ENCODE data around the gene SUFU.
"Not testable (repeated sequence)": the region's sequence is repeated elsewhere in the genome, so short reads cannot be mapped to it uniquely, and the experiment has no call there.

The SUFU gene

DNA sequence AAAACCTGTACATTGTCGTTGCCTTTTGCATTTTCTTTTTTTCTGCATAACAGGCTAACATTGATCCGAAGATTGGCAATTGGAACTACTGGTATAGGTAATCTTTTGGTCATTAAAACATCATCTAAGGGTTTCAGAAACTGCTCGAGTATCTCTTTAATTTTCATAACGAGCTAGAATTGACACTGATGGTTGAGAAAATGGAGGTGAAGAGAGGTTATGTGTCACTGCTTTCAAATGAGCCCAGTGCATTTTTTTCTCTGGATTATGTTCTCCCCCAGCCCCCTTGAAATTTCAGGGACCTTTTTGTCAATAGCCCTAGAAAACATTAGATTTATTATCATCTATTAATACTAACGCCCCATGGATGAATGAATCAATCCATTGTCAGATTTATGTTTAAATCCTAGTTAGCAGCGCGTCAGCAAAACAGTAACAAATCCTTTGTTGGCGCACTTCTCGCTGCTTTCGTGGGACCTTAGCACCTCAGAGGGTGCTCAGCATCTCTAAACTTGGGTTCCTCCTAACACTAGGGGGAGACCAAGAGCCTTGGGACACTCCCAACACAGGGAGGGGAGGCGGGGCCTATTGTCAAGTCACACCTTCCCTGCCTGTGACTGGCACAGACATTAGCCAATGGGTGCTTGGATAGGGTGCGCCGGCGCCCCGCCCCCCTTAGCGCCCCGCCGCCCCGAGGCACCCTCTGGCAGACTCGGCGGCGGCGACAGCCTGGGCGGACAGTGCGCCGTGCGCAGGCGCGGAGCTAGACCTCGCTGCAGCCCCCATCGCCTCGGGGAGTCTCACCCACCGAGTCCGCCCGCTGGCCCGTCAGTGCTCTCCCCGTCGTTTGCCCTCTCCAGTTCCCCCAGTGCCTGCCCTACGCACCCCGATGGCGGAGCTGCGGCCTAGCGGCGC lies at the start of gene SUFU:
Gene SUFU (plus strand): TSS at position 709 of the 915 bp plus-strand sequence. CDS start 181 bp downstream, at position 890.
- peak; percentile 99 for DNase-seq (ENCODE audit: low spot score)

DNA sequence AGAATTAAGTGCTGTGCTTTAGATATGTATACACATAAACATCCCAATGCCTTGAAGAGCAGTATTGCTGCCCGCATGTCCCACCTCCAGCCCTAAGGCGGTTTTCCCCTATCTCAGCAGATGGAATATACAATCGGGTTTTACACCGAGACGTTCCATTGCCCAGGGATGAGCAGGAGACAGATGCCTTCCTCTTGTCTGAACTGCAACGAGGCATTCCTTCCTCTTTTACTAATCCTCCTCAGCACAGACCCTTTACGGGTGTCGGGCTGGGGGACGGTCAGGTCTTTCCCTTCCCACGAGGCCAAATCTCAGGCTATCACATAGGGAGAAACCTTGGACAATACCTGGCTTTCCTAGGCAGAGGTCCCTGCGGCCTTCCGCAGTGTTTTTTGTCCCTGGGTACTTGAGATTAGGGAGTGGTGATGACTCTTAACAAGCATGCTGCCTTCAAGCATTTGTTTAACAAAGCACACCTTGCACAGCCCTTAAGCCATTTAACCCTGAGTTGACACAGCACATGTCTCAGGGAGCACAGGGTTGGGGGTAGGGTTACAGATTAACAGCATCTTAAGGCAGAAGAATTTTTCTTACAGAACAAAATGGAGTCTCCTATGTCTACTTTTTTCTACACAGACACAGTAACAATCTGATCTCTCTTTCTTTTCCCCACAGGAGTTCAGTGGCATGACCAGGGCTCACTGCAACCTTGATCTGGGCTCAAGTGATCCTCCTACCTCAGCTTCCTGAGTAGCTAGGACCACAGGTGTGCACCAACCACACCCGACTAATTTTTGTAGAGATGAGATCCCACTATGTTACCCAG lies 48.9 kb upstream of the SUFU start:
- not testable (repeated sequence) for DNase-seq (ENCODE audit: low spot score)

- peak; percentile 62 for DNase-seq (ENCODE audit: low spot score)
These were observed 47.8 kb upstream of the SUFU start for GRCh38 chr10:102455893-102456471.

DNA sequence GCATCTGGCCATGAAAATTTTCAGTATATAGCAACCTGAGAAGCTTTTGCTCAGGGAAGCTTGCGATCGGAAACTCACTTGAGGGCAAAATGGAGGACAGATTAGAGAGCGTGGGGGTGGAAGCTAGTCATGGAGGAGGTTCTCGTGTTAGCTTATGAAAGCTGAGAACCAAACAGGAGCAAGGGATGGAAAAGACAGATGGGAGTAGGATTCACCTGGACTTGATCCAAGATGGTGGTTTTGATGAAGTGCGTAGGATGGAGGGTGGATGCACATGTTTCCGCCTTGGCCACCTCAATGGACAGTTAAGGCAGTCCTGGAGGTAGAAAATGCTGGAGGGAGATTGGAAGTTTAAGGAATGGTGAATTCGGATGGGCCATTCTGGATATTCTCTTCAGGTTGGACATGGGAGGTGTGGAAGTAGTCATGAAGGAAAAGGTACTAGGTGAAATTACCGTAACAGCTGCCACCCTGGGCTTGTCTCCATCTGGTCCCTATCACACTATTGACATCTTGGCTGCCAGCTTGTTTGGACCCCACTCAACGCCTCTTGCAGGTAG lies 46.1 kb upstream of the SUFU start:
- no peak for DNase-seq (ENCODE audit: low spot score)

- DNase-seq (ENCODE audit: low spot score): no peak
These were observed 45.1 kb upstream of the SUFU start for GRCh38 chr10:102458656-102459055.

- DNase-seq (ENCODE audit: low spot score): no peak
These were observed 43.0 kb upstream of the SUFU start for GRCh38 chr10:102460836-102461186.

DNA sequence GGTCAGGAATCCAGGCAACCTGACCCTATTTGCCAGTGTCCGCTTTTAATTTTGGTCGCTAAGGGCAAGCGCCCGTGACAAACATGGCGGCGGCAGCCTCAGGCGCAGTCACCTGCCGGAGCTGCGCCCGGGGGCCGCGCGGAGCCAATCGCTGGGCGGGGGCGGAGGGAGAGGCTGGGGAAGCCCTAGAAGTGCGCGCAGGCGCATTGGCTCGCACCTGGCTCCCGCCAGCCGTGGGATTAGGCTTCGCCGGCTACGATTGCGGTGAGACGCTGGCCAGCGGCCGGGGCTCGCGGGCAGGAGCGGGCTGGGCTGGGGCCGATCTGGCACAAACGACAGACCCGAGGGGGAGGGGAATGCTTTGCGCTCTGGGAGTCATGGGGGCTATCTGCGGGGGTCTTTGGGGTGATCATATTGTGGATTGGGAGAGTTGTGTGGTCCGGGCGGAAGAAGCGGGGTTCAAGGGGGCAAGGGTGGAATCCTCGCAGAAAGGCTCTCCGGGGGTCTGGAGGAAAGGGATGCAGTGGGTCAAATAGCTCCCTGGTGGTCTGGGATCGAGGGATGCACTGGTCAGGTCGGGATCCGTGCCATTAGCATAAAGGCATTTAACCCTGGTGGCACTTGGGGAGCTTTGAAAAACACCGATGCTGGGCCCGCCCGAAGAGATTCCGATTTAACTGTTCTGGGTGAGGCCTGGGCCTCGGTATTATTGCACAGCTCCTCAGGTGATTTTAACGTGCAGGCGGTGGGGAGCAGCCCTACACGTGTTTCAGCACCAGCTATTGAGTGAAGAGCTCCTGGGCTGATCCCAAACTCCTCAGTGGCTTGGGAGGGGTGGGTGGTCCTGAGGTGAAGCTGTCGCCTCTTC lies 42.4 kb upstream of the SUFU start:
- DNase-seq (ENCODE audit: low spot score): peak; percentile 93

GRCh38 chr10:102462512-102463054 lies 41.2 kb upstream of the SUFU start:
- DNase-seq (ENCODE audit: low spot score): no peak

DNA sequence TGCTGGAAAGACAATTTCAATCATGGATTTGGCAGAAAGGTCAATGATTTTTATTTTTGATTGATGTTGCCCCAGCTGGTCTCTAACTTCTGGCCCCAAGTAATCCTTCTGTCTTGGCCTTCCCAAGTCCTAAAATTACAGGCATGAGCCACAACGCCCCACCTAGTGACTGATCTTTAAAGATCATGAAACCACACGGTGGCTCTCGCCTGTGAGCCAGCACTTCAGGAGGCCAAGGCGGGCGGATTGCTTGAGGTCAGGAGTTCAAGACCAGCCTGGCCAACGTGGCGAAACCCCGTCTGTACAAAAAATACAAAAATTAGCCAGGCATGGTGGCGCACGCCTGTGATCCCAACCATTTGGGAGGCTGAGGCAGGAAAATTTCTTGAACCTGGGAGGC lies 39.8 kb upstream of the SUFU start:
- no peak for DNase-seq (ENCODE audit: low spot score)

GRCh38 chr10:102465466-102465865 lies 38.3 kb upstream of the SUFU start:
- no peak for DNase-seq (ENCODE audit: low spot score)

DNA sequence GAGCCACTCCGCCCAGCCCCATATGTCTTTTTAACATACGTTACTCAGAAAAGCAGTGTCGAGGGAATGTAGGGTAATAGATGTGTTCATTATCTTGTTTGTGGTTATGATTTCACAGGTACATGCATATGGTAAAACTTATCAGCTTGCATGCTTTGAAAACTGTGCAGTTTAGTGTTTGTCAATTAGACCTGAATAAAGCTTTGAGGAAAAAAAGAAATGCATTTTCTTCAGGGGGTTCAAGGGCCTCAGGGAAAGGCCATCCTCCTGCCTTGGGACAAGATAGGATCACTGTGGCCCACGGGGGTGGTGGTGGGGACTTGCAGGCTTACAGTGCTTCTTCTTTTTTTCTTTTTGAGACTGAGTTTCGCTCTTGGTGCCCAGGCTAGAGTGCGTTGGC lies 36.5 kb upstream of the SUFU start:
- no peak for DNase-seq (ENCODE audit: low spot score)

DNA sequence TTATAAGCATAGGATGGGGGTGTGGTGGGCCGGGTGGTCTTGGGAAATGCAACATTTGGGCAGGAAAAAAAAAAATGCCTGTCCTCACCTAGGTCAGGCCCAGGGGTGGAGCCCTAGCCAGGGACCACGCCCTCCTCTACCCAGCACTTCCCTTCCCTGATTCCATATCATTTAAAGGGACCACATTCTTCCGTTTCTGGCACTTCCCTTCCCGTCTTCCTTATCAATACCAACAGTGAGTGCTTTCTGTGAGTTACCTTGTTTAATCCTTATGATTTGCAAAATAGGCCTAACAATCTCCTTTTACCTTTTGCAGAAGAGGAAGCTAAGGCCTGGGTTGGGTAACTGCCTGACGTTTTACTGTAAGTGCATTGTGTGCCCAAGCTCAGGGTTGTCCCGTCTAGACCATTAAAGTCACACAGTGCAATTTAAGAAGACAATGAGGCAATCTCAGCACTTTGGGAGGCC lies 35.8 kb upstream of the SUFU start:
- no peak for DNase-seq (ENCODE audit: low spot score)

GRCh38 chr10:102468683-102469082 lies 35.1 kb upstream of the SUFU start:
- peak; percentile 55 for DNase-seq (ENCODE audit: low spot score)

GRCh38 chr10:102470579-102471546 lies 32.9 kb upstream of the SUFU start:
- DNase-seq (ENCODE audit: low spot score): no peak

DNA sequence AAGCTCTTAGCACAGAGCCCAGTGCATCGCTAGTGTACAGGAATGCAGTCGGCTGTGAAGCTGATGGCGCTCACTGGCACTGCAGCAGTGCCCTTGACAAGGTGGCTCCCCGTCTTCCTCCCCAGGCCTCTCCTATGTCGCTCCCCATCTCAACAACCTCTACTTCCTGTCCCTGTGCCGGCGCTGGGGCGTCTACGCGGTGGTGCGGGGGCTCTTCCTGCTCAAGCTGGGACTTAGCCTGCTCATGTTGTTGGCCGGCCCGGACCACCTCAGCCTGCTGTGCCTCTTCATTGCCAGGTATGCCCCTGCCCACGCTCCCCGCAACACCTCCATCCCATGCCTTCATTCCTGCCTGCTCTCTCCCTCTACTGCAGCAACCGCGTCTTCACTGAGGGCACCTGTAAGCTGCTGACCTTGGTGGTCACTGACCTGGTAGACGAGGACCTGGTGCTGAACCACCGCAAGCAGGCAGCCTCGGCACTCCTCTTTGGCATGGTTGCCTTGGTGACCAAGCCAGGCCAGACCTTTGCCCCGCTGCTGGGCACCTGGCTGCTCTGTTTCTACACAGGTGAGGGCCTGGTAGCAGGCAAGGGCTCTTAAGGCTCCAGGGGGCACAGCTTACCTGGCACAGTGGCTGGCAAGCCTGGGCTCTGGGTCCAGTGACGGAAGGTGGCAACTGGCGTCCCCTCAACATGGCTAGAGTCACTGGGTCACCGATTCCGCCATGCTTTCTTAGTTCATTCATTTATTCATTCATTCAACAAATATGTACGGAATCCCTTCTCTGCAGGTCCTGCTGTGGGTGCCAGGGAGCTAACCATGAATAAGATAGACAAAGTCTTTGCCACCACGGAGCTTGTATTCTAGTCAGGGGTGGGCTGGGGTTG lies 30.1 kb upstream of the SUFU start:
- DNase-seq (ENCODE audit: low spot score): no peak

GRCh38 chr10:102475451-102476040 lies 28.2 kb upstream of the SUFU start:
- no peak for DNase-seq (ENCODE audit: low spot score)

- DNase-seq (ENCODE audit: low spot score): no peak
These were observed 27.2 kb upstream of the SUFU start for GRCh38 chr10:102476466-102477141.

- no peak for DNase-seq (ENCODE audit: low spot score)
These were observed 24.1 kb upstream of the SUFU start for GRCh38 chr10:102479651-102480050.
